ENCODE results near the gene IFNLR1. TPM values are rescaled to one million over a fixed set of nuclear protein-coding genes. Genes with fewer than 3 reads are reported as not detected.

IFNLR1 gene
- total and polyA plus RNA-seq, 2 of the 8 experiments (the other 6 are each of a cell fraction or from before 2014, with no cell fraction given) = 6.8 to 10.1 TPM

GRCh38 chr1:24199291-24199900, 12.3 kb upstream of the IFNLR1 start:
- TF ChIP-seq RNF2 (IDR thresholded peaks at IDR 0.05; ENCODE audit: borderline replicate concordance, low read depth, low read length, missing control alignments, poor library complexity, severe bottlenecking) = no peak
- TF ChIP-seq RAD21 (IDR thresholded peaks at IDR 0.05 in 1 of 2, conservative IDR thresholded peaks at IDR 0.05 in 1 of 2; ENCODE audit: low read depth in 2 of 2, low read length in 2 of 2) = peak; percentile 98
- no peak for TF ChIP-seq SP4 (IDR thresholded peaks at IDR 0.05; ENCODE audit: low read length)
- peak; percentile 43; the same call in 1 of the 2 replicates for TF ChIP-seq YY1 (IDR thresholded peaks at IDR 0.05; ENCODE audit: low read depth, low read length)
- TF ChIP-seq, protein P1, sequence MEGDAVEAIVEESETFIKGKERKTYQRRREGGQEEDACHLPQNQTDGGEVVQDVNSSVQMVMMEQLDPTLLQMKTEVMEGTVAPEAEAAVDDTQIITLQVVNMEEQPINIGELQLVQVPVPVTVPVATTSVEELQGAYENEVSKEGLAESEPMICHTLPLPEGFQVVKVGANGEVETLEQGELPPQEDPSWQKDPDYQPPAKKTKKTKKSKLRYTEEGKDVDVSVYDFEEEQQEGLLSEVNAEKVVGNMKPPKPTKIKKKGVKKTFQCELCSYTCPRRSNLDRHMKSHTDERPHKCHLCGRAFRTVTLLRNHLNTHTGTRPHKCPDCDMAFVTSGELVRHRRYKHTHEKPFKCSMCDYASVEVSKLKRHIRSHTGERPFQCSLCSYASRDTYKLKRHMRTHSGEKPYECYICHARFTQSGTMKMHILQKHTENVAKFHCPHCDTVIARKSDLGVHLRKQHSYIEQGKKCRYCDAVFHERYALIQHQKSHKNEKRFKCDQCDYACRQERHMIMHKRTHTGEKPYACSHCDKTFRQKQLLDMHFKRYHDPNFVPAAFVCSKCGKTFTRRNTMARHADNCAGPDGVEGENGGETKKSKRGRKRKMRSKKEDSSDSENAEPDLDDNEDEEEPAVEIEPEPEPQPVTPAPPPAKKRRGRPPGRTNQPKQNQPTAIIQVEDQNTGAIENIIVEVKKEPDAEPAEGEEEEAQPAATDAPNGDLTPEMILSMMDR (IDR thresholded peaks at IDR 0.05; ENCODE audit: control extremely low read depth in 1 of 3, insufficient read depth in 1 of 3, low read depth in 1 of 3, low read length in 3 of 3) = peak; percentile 62 to 91 (median 87)
- 0 out of 2 replicates have a peak, but pooled peaks have one; percentile 0 for TF ChIP-seq ATF3 (IDR thresholded peaks at IDR 0.05; ENCODE audit: insufficient read depth, low read depth, low read length)
- Histone ChIP-seq H4K5ac (ENCODE audit: insufficient read length, low read depth, low read length) (no peak overlapping the region), H3K56ac (replicated peaks; ENCODE audit: insufficient read length, low read depth, low read length) (no peak overlapping the region), H3K27me3 (replicated peaks in 1 of 4; ENCODE audit: control insufficient read depth in 3 of 4, extremely low read depth in 1 of 4, insufficient read depth in 3 of 4, low read length in 3 of 4) (no peaks in the 10 kb centered on the region), H2BK12ac (ENCODE audit: low read depth, low read length) (no peak overlapping the region), H2BK20ac (ENCODE audit: low read length) (no peak overlapping the region), H4K8ac (ENCODE audit: extremely low read depth, insufficient read depth, low read length) (no peak overlapping the region), H3K27ac (ENCODE audit: low read depth, low read length) (no peak overlapping the region), H3K4me3 (ENCODE audit: extremely low read depth in 1 of 4, insufficient read depth in 2 of 4, low read depth in 3 of 4, low read length in 4 of 4) (no peak overlapping the region), H2BK5ac (ENCODE audit: low read depth, low read length) (no peak overlapping the region), H2BK120ac (replicated peaks; ENCODE audit: low read depth, low read length) (no peak overlapping the region), H3K79me1 (ENCODE audit: low read depth, low read length) (no peaks in the 10 kb centered on the region), H3K18ac (ENCODE audit: extremely low read depth, low read length) (no peak overlapping the region), H4K91ac (replicated peaks; ENCODE audit: insufficient read length, low read length) (no peak overlapping the region), H2AK5ac (ENCODE audit: low read depth, low read length) (no peak overlapping the region), H3K4me1 (replicated peaks in 1 of 4; ENCODE audit: control insufficient read depth in 3 of 4, insufficient read depth in 4 of 4, low read length in 3 of 4) (peaks cover 0 to 3% (median 0%) of the 10 kb centered on the region in 4 experiments; a peak in 2 of 7 replicates), H3K36me3 (ENCODE audit: control insufficient read depth in 2 of 4, insufficient read depth in 4 of 4, low read length in 3 of 4) (no peaks in the 10 kb centered on the region), H3K79me2 (ENCODE audit: control insufficient read depth in 1 of 2, insufficient read depth in 2 of 2, low read length in 2 of 2) (no peaks in the 10 kb centered on the region), H3K9me3 (ENCODE audit: insufficient read depth in 2 of 2, low read depth in 1 of 2, low read length in 1 of 2) (no peaks in the 10 kb centered on the region), H3K23me2 (ENCODE audit: low read depth, low read length) (no peaks in the 10 kb centered on the region), H2AFZ (ENCODE audit: low read length) (0 out of 2 replicates have a peak overlapping the region, but pooled peaks have one; percentile 80), H3K14ac (ENCODE audit: insufficient read length) (no peak overlapping the region), H4K20me1 (replicated peaks in 1 of 2; ENCODE audit: control insufficient read depth in 1 of 2, insufficient read depth in 2 of 2, low read length in 2 of 2) (no peaks in the 10 kb centered on the region), H3K23ac (ENCODE audit: insufficient read length) (no peak overlapping the region), H3K9ac (replicated peaks in 1 of 4; ENCODE audit: extremely low read depth in 1 of 4, low read depth in 3 of 4, low read length in 3 of 4) (no peak overlapping the region), H2BK15ac (ENCODE audit: low read length) (no peak overlapping the region), H3K4me2 (ENCODE audit: insufficient read depth in 1 of 2, low read depth in 2 of 2, low read length in 2 of 2) (peak overlapping the region in 1 of 2 experiments; percentile 47; a peak in 1 of 4 replicates), H3K4ac (replicated peaks; ENCODE audit: insufficient read length, low read depth, low read length) (no peak overlapping the region)
- peak; percentile 62 for FAIRE-seq
- WGBS, 2 experiments (ENCODE audit: extremely low coverage in 1 of 2, insufficient coverage in 1 of 2, insufficient read length in 1 of 2, insufficient replicate concordance in 2 of 2, low coverage in 1 of 2, low lambda C conversion rate in 2 of 2, missing lambda C conversion rate in 1 of 2) = 25% methylated on average over 10 of the region's 15 CpGs; no CpG with 5 or more reads in 1 of the 2 experiments
- ChIA-PET CTCF (ENCODE audit: partially characterized antibody) (interaction anchor here (0.6 to 19.0 kb wide), 92 partner anchors 10 to 1952 kb away, joined by 3 to 465 read pairs (median 4); partner anchors contain the start of genes GRHL3, IFNLR1 and NIPAL3), POLR2A (ENCODE audit: partially characterized antibody) (interaction anchor here (0.6 to 2.3 kb wide), 6 partner anchors 12 to 313 kb away, joined by 3 to 7 read pairs (median 4); partner anchors contain the start of gene IFNLR1)
- peak in 1 of 2 experiments; percentile 87 for DNase-seq (ENCODE audit: low read depth in 1 of 2, low spot score in 2 of 2)

Data from H1 (cell line).